Astrocyte of the spinal cord (primary cell): ENCODE results near the gene BCLAF1.

Source experiments
- DNase-seq: peaks from one replicate; pipeline ENCODE4 v3.0.0; 2011; ENCODE audit warnings: low read depth, low spot score
- H3K4me3 ChIP-seq: 2 replicates; pipeline ENCODE4 v1.5.1; 2011; ENCODE audit warnings: low read depth, mild to moderate bottlenecking, low read length, moderate library complexity
- in situ Hi-C: cut with HindIII; loops from 2 replicates; pipeline ENCODE4 v1.10.0; 2017; ENCODE audit warnings: low sequenced_read_pairs
- TF ChIP-seq, protein P1 (sequence below): IDR thresholded peaks from 2 replicates; pipeline ENCODE4 v1.5.1; 2012; ENCODE audit warnings: low read depth, mild to moderate bottlenecking, low read length, inconsistent platforms

BCLAF1 gene

DNA sequence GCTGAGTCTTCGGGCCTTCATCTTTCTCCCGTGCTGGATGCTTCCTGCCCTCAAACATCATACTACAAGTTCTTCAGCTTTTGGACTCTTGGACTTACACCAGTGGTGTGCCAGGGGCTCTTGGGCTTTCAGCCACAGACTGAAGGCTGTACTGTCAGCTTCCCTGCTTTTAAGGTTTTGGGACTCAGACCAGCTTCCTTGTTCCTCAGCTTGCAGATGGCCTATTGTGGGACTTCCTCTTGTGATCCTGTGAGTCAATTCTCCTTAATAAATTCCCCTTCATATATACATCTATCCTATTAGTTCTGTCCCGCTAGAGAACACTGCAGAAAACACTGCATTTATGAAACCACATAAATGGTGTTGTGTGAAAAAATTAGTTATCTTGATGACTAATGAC, 13.9 kb upstream of the BCLAF1 start:
- no peak for DNase-seq
- in situ Hi-C loops, result no loop called here
- H3K4me3 ChIP-seq, result no peak overlapping the region
- TF ChIP-seq, protein P1, sequence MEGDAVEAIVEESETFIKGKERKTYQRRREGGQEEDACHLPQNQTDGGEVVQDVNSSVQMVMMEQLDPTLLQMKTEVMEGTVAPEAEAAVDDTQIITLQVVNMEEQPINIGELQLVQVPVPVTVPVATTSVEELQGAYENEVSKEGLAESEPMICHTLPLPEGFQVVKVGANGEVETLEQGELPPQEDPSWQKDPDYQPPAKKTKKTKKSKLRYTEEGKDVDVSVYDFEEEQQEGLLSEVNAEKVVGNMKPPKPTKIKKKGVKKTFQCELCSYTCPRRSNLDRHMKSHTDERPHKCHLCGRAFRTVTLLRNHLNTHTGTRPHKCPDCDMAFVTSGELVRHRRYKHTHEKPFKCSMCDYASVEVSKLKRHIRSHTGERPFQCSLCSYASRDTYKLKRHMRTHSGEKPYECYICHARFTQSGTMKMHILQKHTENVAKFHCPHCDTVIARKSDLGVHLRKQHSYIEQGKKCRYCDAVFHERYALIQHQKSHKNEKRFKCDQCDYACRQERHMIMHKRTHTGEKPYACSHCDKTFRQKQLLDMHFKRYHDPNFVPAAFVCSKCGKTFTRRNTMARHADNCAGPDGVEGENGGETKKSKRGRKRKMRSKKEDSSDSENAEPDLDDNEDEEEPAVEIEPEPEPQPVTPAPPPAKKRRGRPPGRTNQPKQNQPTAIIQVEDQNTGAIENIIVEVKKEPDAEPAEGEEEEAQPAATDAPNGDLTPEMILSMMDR, result no peak

DNA sequence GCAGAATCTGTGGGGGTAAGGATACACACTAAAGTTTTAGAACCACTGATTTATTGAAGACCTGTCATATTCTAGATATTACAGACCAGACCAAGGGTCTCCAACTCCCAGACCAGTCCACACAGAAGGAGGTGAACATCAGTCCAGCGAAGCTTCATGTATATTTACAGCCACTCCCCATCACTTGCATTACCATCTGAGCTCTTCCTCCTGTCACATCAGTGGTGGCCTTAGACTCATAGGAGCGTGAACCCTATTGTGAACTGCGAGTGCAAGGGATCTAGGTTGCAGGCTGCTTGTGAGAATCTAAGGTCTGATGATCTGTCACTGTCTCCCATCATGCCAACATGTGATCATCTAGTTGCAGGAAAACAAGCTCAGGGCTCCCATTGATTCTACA, 5.0 kb upstream of the BCLAF1 start:
- TF ChIP-seq, protein P1, result no peak
- in situ Hi-C loops, result no loop called here
- no peak overlapping the region for H3K4me3 ChIP-seq
- DNase-seq, result no peak

DNA sequence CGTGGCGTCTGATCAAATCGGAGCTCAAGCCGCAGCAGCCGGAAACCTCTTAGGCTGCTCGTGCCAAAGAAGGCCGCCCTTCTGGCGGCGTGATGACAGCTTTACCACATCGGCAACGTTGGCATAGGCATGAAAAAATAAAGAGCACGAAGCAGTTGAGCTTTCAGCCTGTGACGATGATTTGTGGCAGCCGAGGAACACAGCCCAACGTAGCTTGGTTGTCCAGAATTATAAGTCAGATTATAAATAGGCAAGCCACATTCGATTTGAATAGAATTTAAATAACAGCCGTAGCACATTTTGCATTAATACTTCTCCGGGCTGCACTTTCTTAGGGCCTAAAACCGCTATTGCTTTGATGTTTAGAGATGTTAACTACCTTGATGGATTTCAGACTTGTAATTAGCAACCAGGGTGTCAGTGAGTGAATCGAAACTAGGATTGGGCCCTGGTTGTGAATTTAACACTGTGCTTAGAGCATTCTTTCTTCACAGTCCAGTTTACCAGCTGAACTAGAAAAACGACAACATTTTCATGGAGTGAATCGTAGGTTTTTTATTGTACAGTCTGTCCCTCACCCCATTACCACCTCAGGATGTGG, 864 bp upstream of the BCLAF1 start:
- in situ Hi-C loops, result no loop called here
- peak; percentile 91 for DNase-seq
- TF ChIP-seq, protein P1, result no peak
- peak overlapping the region; percentile 85 for H3K4me3 ChIP-seq

DNA sequence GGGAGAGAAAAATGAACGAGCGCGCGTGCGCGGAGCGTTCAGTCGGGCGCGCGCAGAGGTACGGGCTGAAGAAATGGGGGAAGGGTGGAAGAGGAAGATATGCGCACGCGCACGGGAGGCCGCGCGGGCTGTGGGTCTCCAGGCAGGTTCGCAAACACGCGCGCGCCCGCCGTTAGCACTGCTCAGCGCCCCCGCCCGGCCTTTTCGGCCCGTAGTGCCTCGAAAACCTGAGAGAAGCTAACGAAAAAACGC, 393 bp downstream of the BCLAF1 start:
- peak; percentile 91 for DNase-seq
- in situ Hi-C loops, result no loop called here
- TF ChIP-seq, protein P1, result no peak

DNA sequence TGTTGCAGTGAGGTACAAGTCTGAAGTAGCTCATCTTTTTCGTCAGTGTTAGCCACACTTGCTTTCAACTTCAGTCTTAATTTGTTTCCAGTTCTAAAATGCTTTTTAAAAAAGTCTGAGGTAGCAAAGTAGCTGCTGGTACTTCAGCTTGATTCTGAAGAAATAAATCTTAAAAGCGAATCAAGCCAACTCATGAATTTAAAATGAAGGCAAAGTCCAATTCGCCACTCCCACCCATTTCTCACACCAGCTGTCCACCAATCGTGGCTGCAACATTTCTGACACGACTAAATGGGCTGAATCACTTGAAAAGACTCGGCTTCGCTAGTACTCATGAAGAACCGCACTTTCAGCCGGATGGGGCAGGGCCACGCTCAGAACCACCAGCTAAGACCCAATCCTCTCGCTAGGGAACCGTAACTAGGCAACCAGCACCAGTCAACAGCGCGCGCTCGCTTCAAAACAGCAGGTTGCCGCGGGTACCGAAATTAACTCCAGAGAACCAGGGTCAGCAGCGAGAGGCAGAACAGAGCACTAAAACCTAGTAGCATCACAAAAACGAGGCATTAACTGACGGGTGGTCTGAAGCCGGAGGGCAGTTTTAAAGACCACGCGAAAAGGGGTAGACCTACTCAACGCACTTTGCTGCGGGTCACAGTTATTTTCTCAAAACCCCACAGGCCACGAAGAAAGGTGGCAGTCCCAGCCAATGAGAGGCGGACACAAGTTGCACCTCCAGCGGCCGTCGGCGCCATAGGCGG, 900 bp downstream of the BCLAF1 start:
- H3K4me3 ChIP-seq, result peak overlapping the region; percentile 85
- DNase-seq, result peak; percentile 94
- in situ Hi-C loops, result no loop called here
- TF ChIP-seq, protein P1, result peak; percentile 17

More for the DNA sequence above, 393 bp downstream of the BCLAF1 start:
- H3K4me3 ChIP-seq, result peak overlapping the region; percentile 85

DNA sequence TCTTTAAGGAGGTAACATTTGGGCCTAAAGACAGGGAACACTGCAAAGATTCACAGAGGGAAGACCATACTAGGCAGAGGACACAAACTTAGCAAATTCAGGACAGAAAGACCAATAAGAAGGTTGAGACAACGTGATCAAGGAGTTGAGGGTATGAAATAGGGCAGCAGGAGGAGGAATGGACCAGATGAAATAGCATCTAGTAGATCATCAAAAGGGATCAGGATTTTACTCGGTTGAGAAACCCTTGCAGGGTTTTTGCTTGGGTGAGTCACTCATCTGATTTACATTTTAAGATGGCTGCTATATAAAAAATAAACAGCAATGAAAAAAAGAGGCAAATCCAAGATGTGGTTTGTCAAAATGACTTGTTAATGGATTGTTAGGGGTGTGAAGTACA, 4.7 kb downstream of the BCLAF1 start:
- no peak overlapping the region for H3K4me3 ChIP-seq
- TF ChIP-seq, protein P1, result no peak
- peak; percentile 44 for DNase-seq
- in situ Hi-C loops, result no loop called here
